Tibial nerve (tissue), 3 donors: ENCODE results near the gene CEL.

Source experiments
- POLR2A ChIP-seq, 2 donors: fragments of 450-650 bp; IDR thresholded peaks; one replicate each; pipeline ENCODE4 v1.6.1; 2017; ENCODE audit warnings: antibody characterized with exemption in 2 of 2, mild to moderate bottlenecking in 2 of 2, moderate library complexity in 2 of 2
- TF ChIP-seq, protein P1 (sequence below), 5 experiments: fragments of 200-600 bp in 3 of 5; fragments of 450-650 bp in 2 of 5; sonication (generic) in 3 of 5; IDR thresholded peaks; one replicate each; pipeline ENCODE4 v1.5.1; 2016 to 2019; ENCODE audit warnings: antibody characterized with exemption in 5 of 5, mild to moderate bottlenecking in 3 of 5, moderate library complexity in 2 of 5

DNA sequence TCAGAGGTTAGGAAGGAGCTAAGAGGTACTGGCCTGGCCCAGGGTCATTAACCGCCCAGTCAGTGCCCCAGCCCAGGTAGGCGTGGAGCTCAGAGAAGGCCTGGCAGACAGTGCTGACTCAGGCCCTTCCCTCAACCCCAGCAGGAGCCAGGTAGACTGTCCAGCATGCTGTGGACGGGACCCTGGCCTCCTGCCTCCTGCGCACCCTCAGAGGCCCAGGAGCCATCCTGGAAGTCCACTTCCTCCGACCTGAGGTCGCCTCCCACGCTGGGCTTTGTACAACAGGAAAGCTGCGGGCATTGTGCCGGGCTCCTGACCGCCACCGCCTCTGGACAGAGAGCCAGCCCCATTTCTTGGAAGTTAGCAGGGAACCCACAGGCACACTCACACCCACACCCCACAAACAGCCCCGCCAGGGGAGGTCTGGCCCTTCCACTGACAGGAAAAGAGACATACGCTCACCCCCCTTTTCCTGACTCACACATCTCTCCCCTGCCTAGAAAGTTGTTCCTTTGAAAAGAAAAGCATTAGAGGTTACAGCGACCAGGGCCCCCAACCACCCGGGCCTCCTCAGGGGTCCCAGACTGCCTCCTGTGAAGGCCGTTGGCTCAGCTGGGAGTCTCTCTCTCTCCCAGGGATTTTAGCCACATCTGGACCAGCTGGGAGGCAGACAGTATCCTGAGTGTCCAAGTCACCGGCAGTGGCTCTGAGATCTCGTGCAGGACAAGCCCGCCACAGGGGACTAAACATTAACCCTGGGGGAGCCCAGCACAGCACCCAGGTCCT is 51.6 kb downstream of the CEL start:
- TF ChIP-seq, protein P1, sequence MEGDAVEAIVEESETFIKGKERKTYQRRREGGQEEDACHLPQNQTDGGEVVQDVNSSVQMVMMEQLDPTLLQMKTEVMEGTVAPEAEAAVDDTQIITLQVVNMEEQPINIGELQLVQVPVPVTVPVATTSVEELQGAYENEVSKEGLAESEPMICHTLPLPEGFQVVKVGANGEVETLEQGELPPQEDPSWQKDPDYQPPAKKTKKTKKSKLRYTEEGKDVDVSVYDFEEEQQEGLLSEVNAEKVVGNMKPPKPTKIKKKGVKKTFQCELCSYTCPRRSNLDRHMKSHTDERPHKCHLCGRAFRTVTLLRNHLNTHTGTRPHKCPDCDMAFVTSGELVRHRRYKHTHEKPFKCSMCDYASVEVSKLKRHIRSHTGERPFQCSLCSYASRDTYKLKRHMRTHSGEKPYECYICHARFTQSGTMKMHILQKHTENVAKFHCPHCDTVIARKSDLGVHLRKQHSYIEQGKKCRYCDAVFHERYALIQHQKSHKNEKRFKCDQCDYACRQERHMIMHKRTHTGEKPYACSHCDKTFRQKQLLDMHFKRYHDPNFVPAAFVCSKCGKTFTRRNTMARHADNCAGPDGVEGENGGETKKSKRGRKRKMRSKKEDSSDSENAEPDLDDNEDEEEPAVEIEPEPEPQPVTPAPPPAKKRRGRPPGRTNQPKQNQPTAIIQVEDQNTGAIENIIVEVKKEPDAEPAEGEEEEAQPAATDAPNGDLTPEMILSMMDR (IDR thresholded peaks at IDR 0.05) = no peak
- no peak for TF ChIP-seq POLR2A (IDR thresholded peaks at IDR 0.05)
